Measurements from ENCODE around the gene COL24A1.
A peak's percentile ranks its signal among the peaks of the same experiment; 100 is the strongest.
"Not testable (repeated sequence)": the region's sequence is repeated elsewhere in the genome, so short reads cannot be mapped to it uniquely, and the experiment has no call there.

COL24A1 gene

DNA sequence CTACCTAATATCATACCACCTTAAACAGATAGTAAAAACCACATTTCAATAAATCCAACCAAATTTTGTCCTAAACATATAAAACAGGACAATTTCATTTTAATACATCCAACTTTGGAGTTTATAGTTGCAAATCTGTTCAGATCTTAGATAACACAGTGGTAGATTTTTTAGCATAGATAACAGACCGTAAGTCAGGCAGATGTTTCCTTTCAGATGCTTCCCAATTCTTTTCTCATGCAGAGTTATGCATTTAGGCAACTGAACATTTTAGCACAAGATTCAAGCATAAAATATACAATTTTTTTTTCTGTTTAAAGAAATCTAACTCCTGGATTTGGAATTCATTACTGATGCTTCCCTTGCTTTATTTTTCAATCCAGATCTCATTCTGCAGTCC, 291.8 kb downstream of the COL24A1 start:
- Histone ChIP-seq H3K56ac (ENCODE audit: low read length) (no peak overlapping the region), H2AK5ac (ENCODE audit: low read length) (no peak overlapping the region), H3K36me3 (ENCODE audit: control insufficient read depth, insufficient read depth, low read length) (no peaks in the 10 kb centered on the region), H3K23ac (ENCODE audit: low read length) (no peak overlapping the region), H3K79me1 (ENCODE audit: low read length) (no peaks in the 10 kb centered on the region), H3K4me2 (ENCODE audit: low read length) (no peak overlapping the region), H3K27ac (ENCODE audit: low read depth, low read length) (no peak overlapping the region), H3K4me3 (ENCODE audit: low read length) (no peak overlapping the region), H4K5ac (ENCODE audit: low read length) (no peak overlapping the region), H3K4ac (ENCODE audit: low read depth, low read length) (no peak overlapping the region), H3K79me2 (ENCODE audit: control insufficient read depth, insufficient read depth, low read length) (no peaks in the 10 kb centered on the region), H2BK120ac (ENCODE audit: low read depth, low read length) (no peak overlapping the region), H2BK15ac (replicated peaks; ENCODE audit: low read depth) (no peak overlapping the region), H3K27me3 (ENCODE audit: insufficient read depth, low read length, poor library complexity) (no peaks in the 10 kb centered on the region), H2BK5ac (ENCODE audit: low read length) (no peak overlapping the region), H3K4me1 (ENCODE audit: control insufficient read depth, low read depth, low read length) (no peaks in the 10 kb centered on the region), H3K18ac (ENCODE audit: low read length) (no peak overlapping the region), H4K8ac (ENCODE audit: low read depth, low read length) (no peak overlapping the region), H3K9ac (ENCODE audit: low read length) (no peak overlapping the region)
- no CpG with 5 or more reads among the region's 1 CpG for WGBS (ENCODE audit: extremely low coverage, insufficient coverage, low lambda C conversion rate)
- DNase-seq, result no peak

DNA sequence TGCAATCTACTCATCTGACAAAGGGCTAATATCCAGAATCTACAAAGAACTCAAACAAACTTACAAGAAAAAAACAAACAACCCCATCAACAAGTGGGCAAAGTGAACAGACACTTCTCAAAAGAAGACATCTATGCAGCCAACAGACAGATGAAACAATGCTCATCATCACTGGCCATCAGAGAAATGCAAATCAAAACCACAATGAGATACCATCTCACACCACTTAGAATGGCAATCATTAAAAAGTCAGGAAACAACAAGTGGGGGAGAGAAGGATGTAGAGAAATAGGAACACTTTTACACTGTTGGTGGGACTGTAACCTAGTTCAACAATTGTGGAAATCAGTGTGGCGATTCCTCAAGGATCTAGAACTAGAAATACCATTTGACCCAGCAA, 292.9 kb downstream of the COL24A1 start:
- WGBS (ENCODE audit: extremely low coverage, insufficient coverage, low lambda C conversion rate), result no CpG with 5 or more reads among the region's 1 CpG
- not testable (repeated sequence) for H2AK5ac ChIP-seq (ENCODE audit: low read length); H3K4me3 ChIP-seq (ENCODE audit: low read length); H3K4ac ChIP-seq (ENCODE audit: low read depth, low read length); H3K27ac ChIP-seq (ENCODE audit: low read depth, low read length); H3K9ac ChIP-seq (ENCODE audit: low read length); H3K79me1 ChIP-seq (ENCODE audit: low read length); H3K79me2 ChIP-seq (ENCODE audit: control insufficient read depth, insufficient read depth, low read length); H2BK5ac ChIP-seq (ENCODE audit: low read length); H3K18ac ChIP-seq (ENCODE audit: low read length); H4K5ac ChIP-seq (ENCODE audit: low read length); H2BK15ac ChIP-seq (replicated peaks; ENCODE audit: low read depth); H3K4me1 ChIP-seq (ENCODE audit: control insufficient read depth, low read depth, low read length); H3K4me2 ChIP-seq (ENCODE audit: low read length); H2BK120ac ChIP-seq (ENCODE audit: low read depth, low read length); DNase-seq; H3K27me3 ChIP-seq (ENCODE audit: insufficient read depth, low read length, poor library complexity); H4K8ac ChIP-seq (ENCODE audit: low read depth, low read length); H3K36me3 ChIP-seq (ENCODE audit: control insufficient read depth, insufficient read depth, low read length); H3K23ac ChIP-seq (ENCODE audit: low read length); H3K56ac ChIP-seq (ENCODE audit: low read length)

DNA sequence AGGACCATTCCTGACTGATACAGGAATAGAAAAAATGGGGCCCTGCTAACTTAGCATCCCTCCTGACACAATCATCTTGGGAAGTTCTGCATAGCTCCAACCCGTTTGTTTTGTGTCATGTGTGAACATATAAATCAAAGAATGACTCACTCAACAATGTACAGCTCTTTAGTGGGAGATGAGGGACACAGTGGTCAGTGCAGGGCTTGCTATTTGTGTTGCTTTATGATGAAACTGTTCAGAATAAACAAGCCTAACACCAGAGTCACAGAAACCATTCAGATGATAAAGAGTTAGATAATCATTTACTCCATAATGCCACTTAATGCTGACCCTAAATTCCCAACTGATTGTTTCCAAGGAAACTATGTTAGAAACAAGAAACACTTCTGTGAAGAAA, 294.1 kb downstream of the COL24A1 start:
- Histone ChIP-seq H3K36me3 (ENCODE audit: control insufficient read depth, insufficient read depth, low read length) (no peaks in the 10 kb centered on the region), H4K8ac (ENCODE audit: low read depth, low read length) (no peak overlapping the region), H2BK15ac (replicated peaks; ENCODE audit: low read depth) (no peak overlapping the region), H3K4me1 (ENCODE audit: control insufficient read depth, low read depth, low read length) (no peaks in the 10 kb centered on the region), H2AK5ac (ENCODE audit: low read length) (no peak overlapping the region), H3K79me1 (ENCODE audit: low read length) (no peaks in the 10 kb centered on the region), H3K27ac (ENCODE audit: low read depth, low read length) (no peak overlapping the region), H4K5ac (ENCODE audit: low read length) (no peak overlapping the region), H3K9ac (ENCODE audit: low read length) (no peak overlapping the region), H3K18ac (ENCODE audit: low read length) (no peak overlapping the region), H3K4me2 (ENCODE audit: low read length) (no peak overlapping the region), H3K4me3 (ENCODE audit: low read length) (no peak overlapping the region), H3K56ac (ENCODE audit: low read length) (no peak overlapping the region), H3K27me3 (ENCODE audit: insufficient read depth, low read length, poor library complexity) (no peaks in the 10 kb centered on the region), H2BK120ac (ENCODE audit: low read depth, low read length) (no peak overlapping the region), H3K23ac (ENCODE audit: low read length) (no peak overlapping the region), H3K79me2 (ENCODE audit: control insufficient read depth, insufficient read depth, low read length) (no peaks in the 10 kb centered on the region), H2BK5ac (ENCODE audit: low read length) (no peak overlapping the region), H3K4ac (ENCODE audit: low read depth, low read length) (no peak overlapping the region)
- no CpG with 5 or more reads among the region's 1 CpG for WGBS (ENCODE audit: extremely low coverage, insufficient coverage, low lambda C conversion rate)
- no peak for DNase-seq

- no peak overlapping the region for H3K18ac ChIP-seq (ENCODE audit: low read length)
- H3K79me2 ChIP-seq (ENCODE audit: control insufficient read depth, insufficient read depth, low read length), result no peaks in the 10 kb centered on the region
- H3K4me2 ChIP-seq (ENCODE audit: low read length), result no peak overlapping the region
- H2BK5ac ChIP-seq (ENCODE audit: low read length), result no peak overlapping the region
- H4K5ac ChIP-seq (ENCODE audit: low read length), result no peak overlapping the region
- H3K4ac ChIP-seq (ENCODE audit: low read depth, low read length), result no peak overlapping the region
- H3K4me3 ChIP-seq (ENCODE audit: low read length), result no peak overlapping the region
- no peaks in the 10 kb centered on the region for H3K4me1 ChIP-seq (ENCODE audit: control insufficient read depth, low read depth, low read length)
- H2BK15ac ChIP-seq (replicated peaks; ENCODE audit: low read depth), result no peak overlapping the region
- no peak overlapping the region for H3K27ac ChIP-seq (ENCODE audit: low read depth, low read length)
- no peak overlapping the region for H3K9ac ChIP-seq (ENCODE audit: low read length)
- DNase-seq, result no peak
- no peak overlapping the region for H4K8ac ChIP-seq (ENCODE audit: low read depth, low read length)
- H3K56ac ChIP-seq (ENCODE audit: low read length), result no peak overlapping the region
- H3K79me1 ChIP-seq (ENCODE audit: low read length), result no peaks in the 10 kb centered on the region
- no peaks in the 10 kb centered on the region for H3K36me3 ChIP-seq (ENCODE audit: control insufficient read depth, insufficient read depth, low read length)
- no peak overlapping the region for H2AK5ac ChIP-seq (ENCODE audit: low read length)
- no peak overlapping the region for H2BK120ac ChIP-seq (ENCODE audit: low read depth, low read length)
- no peaks in the 10 kb centered on the region for H3K27me3 ChIP-seq (ENCODE audit: insufficient read depth, low read length, poor library complexity)
- no peak overlapping the region for H3K23ac ChIP-seq (ENCODE audit: low read length)
Observed at GRCh38 chr1:85857991-85858390, 298.6 kb downstream of the COL24A1 start.

GRCh38 chr1:85850238-85850637, 306.3 kb downstream of the COL24A1 start:
- Histone ChIP-seq H3K27me3 (ENCODE audit: insufficient read depth, low read length, poor library complexity) (no peaks in the 10 kb centered on the region), H2BK5ac (ENCODE audit: low read length) (no peak overlapping the region), H3K18ac (ENCODE audit: low read length) (no peak overlapping the region), H3K36me3 (ENCODE audit: control insufficient read depth, insufficient read depth, low read length) (no peaks in the 10 kb centered on the region), H2AK5ac (ENCODE audit: low read length) (no peak overlapping the region), H3K4me1 (ENCODE audit: control insufficient read depth, low read depth, low read length) (no peaks in the 10 kb centered on the region), H3K23ac (ENCODE audit: low read length) (no peak overlapping the region), H4K5ac (ENCODE audit: low read length) (no peak overlapping the region), H3K4ac (ENCODE audit: low read depth, low read length) (no peak overlapping the region), H3K9ac (ENCODE audit: low read length) (no peak overlapping the region), H3K79me1 (ENCODE audit: low read length) (no peaks in the 10 kb centered on the region), H4K8ac (ENCODE audit: low read depth, low read length) (no peak overlapping the region), H3K4me2 (ENCODE audit: low read length) (no peak overlapping the region), H2BK120ac (ENCODE audit: low read depth, low read length) (no peak overlapping the region), H3K4me3 (ENCODE audit: low read length) (no peak overlapping the region), H3K56ac (ENCODE audit: low read length) (peak overlapping the region; percentile 10), H3K79me2 (ENCODE audit: control insufficient read depth, insufficient read depth, low read length) (no peaks in the 10 kb centered on the region), H2BK15ac (replicated peaks; ENCODE audit: low read depth) (no peak overlapping the region), H3K27ac (ENCODE audit: low read depth, low read length) (no peak overlapping the region)
- peak; percentile 67 for DNase-seq
- WGBS (ENCODE audit: extremely low coverage, insufficient coverage, low lambda C conversion rate), result no CpG with 5 or more reads among the region's 2 CpGs

DNA sequence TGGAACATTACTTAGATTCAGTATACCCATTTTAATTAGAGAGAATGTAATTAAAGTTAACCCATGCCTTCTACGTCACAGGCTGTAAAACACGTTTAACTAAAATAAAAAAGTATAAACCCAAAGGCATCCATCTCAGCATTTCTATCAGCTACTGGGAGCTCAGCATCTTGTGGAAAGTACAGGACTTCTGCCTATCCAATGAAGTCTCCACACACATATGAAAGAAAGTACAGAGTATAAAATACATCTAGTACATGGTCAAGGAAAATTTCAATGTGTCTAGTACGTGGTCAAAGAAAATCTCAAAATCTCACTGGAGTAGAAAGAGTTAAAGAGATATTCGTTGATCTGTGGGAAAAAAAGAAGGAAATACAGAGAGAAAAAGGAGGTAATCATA, 306.9 kb downstream of the COL24A1 start:
- Histone ChIP-seq H3K4me1 (ENCODE audit: control insufficient read depth, low read depth, low read length) (no peaks in the 10 kb centered on the region), H3K56ac (ENCODE audit: low read length) (no peak overlapping the region), H2BK5ac (ENCODE audit: low read length) (no peak overlapping the region), H2AK5ac (ENCODE audit: low read length) (no peak overlapping the region), H3K36me3 (ENCODE audit: control insufficient read depth, insufficient read depth, low read length) (no peaks in the 10 kb centered on the region), H3K9ac (ENCODE audit: low read length) (no peak overlapping the region), H4K8ac (ENCODE audit: low read depth, low read length) (no peak overlapping the region), H3K27ac (ENCODE audit: low read depth, low read length) (no peak overlapping the region), H2BK120ac (ENCODE audit: low read depth, low read length) (no peak overlapping the region), H3K79me1 (ENCODE audit: low read length) (no peaks in the 10 kb centered on the region), H3K4me3 (ENCODE audit: low read length) (no peak overlapping the region), H3K23ac (ENCODE audit: low read length) (no peak overlapping the region), H3K4ac (ENCODE audit: low read depth, low read length) (no peak overlapping the region), H2BK15ac (replicated peaks; ENCODE audit: low read depth) (no peak overlapping the region), H3K18ac (ENCODE audit: low read length) (no peak overlapping the region), H3K4me2 (ENCODE audit: low read length) (no peak overlapping the region), H3K79me2 (ENCODE audit: control insufficient read depth, insufficient read depth, low read length) (no peaks in the 10 kb centered on the region), H3K27me3 (ENCODE audit: insufficient read depth, low read length, poor library complexity) (no peaks in the 10 kb centered on the region), H4K5ac (ENCODE audit: low read length) (no peak overlapping the region)
- DNase-seq, result no peak
- no CpG with 5 or more reads among the region's 4 CpGs for WGBS (ENCODE audit: extremely low coverage, insufficient coverage, low lambda C conversion rate)

Data from mesendoderm (in vitro differentiated cells).